GM21529 (cell line): Measurements from ENCODE around the gene CEP85L.

Source experiments
- ATAC-seq: cut with Tn5 transposase; IDR thresholded peaks from one replicate; pipeline ENCODE4 v1.9.1; 2021; ENCODE audit not compliant: unreplicated experiment

Gene CEP85L

DNA sequence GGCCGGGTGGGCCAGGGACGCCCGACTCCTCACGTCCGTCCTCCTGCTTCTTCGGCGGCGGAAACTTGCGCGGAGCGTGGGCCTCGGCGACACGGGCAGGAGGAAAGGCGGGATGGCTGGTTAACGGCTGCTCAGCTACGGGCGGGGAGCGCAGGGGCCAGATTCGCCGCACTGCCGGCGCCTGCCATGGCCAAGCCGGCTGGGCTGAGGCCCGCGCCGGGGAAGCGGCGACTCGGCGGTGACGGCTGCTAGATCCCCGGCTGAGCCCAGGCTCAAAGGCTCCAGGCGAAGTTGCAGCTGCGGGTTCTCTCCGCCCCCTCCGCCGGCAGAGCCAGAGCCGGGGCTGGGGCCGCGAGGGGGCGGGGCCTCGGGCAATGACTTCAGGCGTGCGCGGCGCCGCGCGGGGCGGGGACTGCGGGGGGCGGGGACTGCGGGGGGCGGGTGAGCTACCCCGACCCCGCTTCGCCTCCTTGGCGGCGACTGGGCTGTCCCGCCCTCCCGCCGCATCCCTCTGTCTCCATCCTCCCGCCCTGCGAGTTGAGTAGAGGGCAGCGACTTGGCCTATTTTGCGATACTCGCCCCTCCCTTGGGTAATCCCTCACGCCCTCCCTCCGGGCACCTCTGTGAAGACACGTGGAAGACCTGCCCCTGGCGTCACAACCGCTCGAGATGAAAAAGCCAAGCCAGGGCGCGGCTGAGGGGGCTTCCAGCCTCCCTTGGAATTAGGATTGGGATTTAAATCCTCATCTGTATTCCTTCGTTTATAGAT is at the start of gene CEP85L:
TSS of gene CEP85L (minus strand) at position 310 of the 769 bp plus-strand sequence. CDS start 322 bp downstream, outside the sequence.
- peak; percentile 85 for ATAC-seq

- no peak for ATAC-seq
Observed at GRCh38 chr6:118700531-118700930, 49.1 kb upstream of the CEP85L start.

GRCh38 chr6:118697554-118697953 is 46.2 kb upstream of the CEP85L start:
- no peak for ATAC-seq

GRCh38 chr6:118696271-118696670 is 44.9 kb upstream of the CEP85L start:
- ATAC-seq = no peak

DNA sequence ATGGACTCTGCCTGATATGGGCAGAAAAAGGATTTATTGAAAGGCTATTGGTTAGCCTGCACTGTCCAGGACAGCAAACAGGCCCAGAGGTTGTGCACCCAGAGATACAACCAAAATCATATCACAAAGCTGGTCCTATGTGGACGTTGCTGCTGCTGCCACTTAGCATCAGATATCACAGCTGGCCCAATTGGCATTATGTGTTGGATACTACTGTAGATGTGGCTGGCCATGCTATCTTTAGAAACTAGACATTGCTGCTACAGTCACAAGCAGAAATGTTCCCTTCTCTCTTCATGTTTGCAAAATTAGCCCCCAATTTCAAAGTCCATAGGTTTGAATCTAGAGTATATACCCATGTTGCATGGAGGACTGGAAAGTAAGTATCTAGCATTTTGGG is 42.2 kb upstream of the CEP85L start:
- ATAC-seq = no peak

DNA sequence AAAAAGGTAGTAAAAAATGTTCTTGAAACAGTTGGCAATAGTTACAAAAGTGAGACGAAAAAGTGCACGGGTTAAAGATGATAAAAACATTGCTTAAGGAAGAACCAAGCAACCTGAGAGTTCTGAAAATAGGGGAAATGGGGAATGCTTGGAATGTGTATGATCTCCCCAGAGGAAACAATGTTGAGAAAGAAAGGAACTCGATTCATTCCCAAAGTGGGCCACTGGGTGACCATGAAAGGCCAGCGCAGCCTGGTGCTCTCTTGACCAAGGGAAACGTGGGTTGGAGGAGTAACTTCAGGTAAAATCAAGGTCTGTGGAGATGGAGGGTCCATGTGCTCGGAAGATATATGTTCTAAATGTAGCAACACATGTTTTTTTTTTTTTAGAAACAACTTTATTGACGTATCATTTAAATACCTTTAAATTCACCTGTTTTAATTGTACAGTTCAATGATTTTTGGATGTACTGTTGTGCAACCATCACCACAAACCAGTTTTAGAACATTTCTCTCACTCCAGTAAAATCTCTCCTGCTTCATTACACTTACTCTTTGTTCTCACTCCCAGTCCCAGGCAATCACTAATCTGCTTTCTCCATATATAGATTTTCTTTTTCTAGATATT is 34.5 kb upstream of the CEP85L start:
- no peak for ATAC-seq

- no peak for ATAC-seq
Observed at GRCh38 chr6:118683881-118684872, 32.8 kb upstream of the CEP85L start.

GRCh38 chr6:118680452-118681095 is 29.2 kb upstream of the CEP85L start:
- no peak for ATAC-seq

DNA sequence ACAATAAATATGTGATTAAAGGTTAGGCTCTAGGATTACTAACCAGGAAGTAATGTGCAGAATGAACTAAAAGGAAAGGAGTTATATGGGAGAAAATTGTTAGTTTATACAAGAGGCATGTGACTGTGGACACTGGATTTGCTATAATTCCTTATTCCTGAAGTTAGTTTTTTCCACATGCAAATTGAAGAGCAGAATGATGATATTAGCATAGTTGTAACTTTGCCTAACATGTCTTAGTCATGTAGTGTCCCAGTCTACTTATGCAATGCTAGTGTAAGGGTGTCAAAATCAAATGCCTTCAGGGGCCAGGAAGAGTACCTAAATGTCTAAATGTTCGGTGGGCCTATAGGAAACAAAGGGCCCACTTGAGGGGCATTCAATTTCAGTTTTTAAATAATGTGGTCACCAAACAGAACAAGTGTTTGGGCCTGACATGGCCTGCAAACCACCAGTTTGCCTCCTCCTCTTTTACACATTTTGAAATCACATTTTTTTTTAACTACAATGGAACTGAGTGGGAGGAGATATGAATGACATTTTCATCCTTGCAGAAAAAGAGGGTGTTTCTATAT is 28.0 kb upstream of the CEP85L start:
- ATAC-seq = no peak

DNA sequence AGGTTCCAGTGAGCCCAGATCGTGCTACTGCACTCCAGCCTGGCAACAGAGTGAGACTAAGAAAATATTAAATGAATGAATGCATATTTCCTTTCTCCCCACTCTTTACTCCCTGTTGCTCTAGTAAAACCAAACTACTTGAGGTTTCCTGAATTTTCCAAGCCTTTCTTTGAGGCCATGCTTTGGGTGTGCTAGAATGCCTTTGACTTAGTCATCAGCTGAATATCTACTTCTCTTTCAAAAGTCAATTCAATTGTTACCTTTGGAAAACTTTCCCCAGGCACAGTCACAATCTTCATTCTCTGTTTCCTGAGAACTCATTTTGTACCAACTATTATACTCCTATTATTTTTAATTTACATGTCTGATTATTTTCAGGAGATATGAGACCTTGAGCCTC is 27.5 kb upstream of the CEP85L start:
- no peak for ATAC-seq

DNA sequence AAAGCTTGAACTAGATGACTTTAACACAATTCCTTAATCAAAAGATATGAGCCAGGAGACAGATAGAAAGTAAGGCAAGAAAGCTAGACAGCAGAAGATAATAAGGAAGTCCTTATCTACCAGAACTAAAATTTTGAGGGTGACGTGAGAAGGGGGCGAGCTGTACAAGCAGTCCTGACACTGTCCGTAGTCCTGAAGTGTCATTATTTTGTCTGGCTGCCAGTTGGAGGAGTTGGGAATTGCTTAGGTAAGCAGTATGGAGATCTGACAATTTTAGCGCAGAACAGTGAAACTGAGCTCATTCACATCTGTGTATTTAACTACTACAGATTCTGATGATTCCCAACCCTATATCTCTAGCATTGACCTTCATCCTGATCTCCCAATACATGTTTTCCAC is 25.8 kb upstream of the CEP85L start:
- no peak for ATAC-seq

- ATAC-seq = no peak
Observed at GRCh38 chr6:118675225-118675624, 23.8 kb upstream of the CEP85L start.

GRCh38 chr6:118674772-118675171 is 23.4 kb upstream of the CEP85L start:
- ATAC-seq = no peak

DNA sequence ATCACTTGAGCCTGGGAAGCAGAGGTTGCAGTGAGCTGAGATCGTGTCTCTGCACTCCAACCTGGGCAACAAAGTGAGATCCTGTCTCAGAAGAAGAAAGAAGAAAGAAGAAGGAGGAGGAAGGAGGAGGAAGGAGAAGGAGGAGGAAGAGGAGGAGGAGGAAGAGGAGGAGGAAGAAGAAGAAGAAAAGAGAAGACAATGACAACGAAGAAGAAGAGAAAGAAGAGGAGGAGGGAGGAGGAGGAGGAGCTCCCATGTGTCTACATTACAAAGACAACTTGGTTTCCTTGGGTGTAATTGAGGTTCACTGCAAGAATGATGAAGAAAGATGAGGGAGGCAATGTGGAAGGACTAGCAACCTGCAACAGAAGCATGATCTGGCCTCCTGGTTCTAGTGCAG is 21.3 kb upstream of the CEP85L start:
- ATAC-seq = no peak

DNA sequence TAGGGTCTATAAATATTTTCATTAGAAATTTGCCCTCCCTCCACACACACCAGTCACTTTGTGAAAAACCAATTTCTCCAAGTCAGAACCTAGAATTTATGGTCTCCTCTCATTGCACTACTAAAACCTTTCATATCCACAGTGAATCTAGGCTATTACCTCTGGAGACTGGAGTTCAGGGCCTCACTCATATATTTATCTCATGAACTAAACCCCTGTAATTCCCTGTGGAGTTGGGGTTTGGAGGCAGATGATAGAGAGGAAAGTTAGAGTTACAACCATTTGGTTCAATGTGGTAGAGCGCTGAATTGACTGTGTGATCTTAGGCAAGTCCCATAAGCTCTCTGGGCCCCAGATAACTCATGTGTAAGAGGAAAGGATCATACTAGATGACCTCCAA is 18.2 kb upstream of the CEP85L start:
- no peak for ATAC-seq

- no peak for ATAC-seq
Observed at GRCh38 chr6:118668761-118669385, 17.5 kb upstream of the CEP85L start.

DNA sequence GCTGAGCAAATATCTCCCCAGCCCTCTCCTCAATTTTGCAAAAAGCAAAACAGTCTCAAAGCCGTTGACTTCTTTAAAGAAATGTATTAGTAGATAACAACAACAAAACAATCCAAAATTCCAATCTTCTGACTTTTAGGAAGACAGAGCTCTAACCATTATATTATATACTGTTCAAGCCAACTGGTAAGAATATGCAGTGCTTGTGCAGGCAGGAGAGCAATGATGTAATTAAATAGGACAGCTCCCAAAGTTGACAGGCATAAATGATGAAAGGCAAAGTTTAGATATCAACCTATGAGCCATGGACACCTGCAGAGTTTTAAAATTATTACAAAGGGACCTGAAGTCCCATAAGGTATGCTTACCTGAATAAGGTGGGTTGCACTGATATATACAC is 16.6 kb upstream of the CEP85L start:
- ATAC-seq = no peak

- no peak for ATAC-seq
Observed at GRCh38 chr6:118665011-118665410, 13.6 kb upstream of the CEP85L start.

DNA sequence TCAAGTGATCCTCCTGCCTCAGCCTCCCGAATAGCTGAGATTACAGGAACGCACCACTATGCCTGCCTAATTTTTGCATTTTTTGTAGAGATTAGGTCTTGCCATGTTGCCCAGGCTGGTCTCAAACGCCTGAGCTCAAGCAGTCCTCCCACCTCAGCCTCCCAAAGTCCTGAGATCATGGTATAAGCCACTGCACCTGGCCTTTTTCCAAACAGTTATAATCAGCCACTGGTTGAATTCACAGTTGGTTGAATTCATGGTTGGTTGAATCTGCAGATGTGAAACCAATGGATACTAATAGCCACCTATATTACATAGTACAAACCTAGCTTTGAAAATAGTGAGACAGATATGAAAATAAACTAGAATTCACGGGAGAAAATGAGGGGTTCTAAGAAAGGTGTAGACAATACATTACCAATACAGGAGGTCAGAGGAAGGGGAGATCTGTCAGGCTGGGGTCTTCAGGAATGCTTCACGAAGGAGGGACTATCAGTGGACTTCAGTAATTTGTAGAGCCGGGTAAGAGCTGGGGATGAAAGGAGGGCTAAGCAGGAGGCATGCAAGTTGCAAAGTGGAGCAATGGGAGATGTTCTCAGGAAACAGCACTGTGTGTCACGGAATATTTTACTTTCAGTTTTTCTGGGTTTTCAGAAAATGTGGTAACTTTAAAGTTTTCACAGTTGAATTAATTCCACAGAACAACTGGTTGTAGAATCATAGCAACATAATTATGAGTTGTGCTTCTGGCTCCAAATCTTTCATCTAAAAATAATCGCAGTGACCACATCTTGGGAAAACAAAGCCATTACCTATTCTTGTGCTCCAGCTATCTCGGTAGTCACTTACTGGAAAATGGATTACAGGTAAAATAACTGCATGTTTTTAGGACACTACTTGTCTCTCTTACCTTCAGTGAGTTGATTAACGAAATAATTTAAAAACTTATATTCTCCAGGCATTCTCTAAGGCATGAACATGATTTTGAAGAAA is 12.9 kb upstream of the CEP85L start:
- no peak for ATAC-seq
